ENCODE results near the gene COL21A1.

- TF ChIP-seq, protein P1, sequence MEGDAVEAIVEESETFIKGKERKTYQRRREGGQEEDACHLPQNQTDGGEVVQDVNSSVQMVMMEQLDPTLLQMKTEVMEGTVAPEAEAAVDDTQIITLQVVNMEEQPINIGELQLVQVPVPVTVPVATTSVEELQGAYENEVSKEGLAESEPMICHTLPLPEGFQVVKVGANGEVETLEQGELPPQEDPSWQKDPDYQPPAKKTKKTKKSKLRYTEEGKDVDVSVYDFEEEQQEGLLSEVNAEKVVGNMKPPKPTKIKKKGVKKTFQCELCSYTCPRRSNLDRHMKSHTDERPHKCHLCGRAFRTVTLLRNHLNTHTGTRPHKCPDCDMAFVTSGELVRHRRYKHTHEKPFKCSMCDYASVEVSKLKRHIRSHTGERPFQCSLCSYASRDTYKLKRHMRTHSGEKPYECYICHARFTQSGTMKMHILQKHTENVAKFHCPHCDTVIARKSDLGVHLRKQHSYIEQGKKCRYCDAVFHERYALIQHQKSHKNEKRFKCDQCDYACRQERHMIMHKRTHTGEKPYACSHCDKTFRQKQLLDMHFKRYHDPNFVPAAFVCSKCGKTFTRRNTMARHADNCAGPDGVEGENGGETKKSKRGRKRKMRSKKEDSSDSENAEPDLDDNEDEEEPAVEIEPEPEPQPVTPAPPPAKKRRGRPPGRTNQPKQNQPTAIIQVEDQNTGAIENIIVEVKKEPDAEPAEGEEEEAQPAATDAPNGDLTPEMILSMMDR (IDR thresholded peaks at IDR 0.05), result no peak
- no peak for TF ChIP-seq POLR2A (IDR thresholded peaks at IDR 0.05)
Observed at GRCh38 chr6:56076033-56076432, 171.3 kb downstream of the COL21A1 start.

All from gastroesophageal sphincter (tissue), 3 donors.